Measurements from ENCODE around the gene IRF6. TPM values are rescaled to one million over a fixed set of nuclear protein-coding genes. Genes with fewer than 3 reads are reported as not detected.
A peak's percentile ranks its signal among the peaks of the same experiment; 100 is the strongest.

The IRF6 gene
- total and polyA plus RNA-seq, 4 donors = 8.7 to 29.2 (median 18.6) TPM

- no peak for DNase-seq
- Histone ChIP-seq H3K36me3 (ENCODE audit: control insufficient read depth in 4 of 4, insufficient read depth in 4 of 4, low read length in 4 of 4) (no peaks in the 10 kb centered on the region), H3K9ac (ENCODE audit: insufficient read depth in 1 of 2, low read length in 2 of 2) (no peak overlapping the region), H3K4me1 (ENCODE audit: control insufficient read depth in 5 of 5, insufficient read depth in 5 of 5, low read length in 5 of 5) (peaks cover 0 to 1% (median 0%) of the 10 kb centered on the region in 5 donors), H3K9me3 (ENCODE audit: control insufficient read depth in 4 of 4, insufficient read depth in 3 of 4, low read length in 3 of 4) (no peaks in the 10 kb centered on the region), H3K4me3 (no peak overlapping the region), H3K27me3 (ENCODE audit: control insufficient read depth in 3 of 3, insufficient read depth in 3 of 3, low read length in 2 of 3) (no peaks in the 10 kb centered on the region), H3K27ac (ENCODE audit: low read depth in 1 of 2, low read length in 1 of 2) (no peak overlapping the region)
- no peak for TF ChIP-seq CTCF (IDR thresholded peaks at IDR 0.05; ENCODE audit: control extremely low read depth, extremely low read depth)
- ATAC-seq (ENCODE audit: insufficient read depth, low FRiP score) = no peak
- WGBS, 2 donors = 51 to 60% methylated on average over 3 of the region's 3 CpGs
These were observed 47.5 kb downstream of the IRF6 start for GRCh38 chr1:209758400-209758799.

- 33 to 54% methylated on average over 5 of the region's 5 CpGs for WGBS, 2 donors
- Histone ChIP-seq H3K9ac (ENCODE audit: insufficient read depth in 1 of 2, low read length in 2 of 2) (no peak overlapping the region), H3K27me3 (ENCODE audit: control insufficient read depth in 3 of 3, insufficient read depth in 3 of 3, low read length in 2 of 3) (no peaks in the 10 kb centered on the region), H3K9me3 (ENCODE audit: control insufficient read depth in 4 of 4, insufficient read depth in 3 of 4, low read length in 3 of 4) (no peaks in the 10 kb centered on the region), H3K27ac (ENCODE audit: low read depth in 1 of 2, low read length in 1 of 2) (peak overlapping the region in 1 of 2 donors; percentile 11), H3K36me3 (ENCODE audit: control insufficient read depth in 4 of 4, insufficient read depth in 4 of 4, low read length in 4 of 4) (no peaks in the 10 kb centered on the region), H3K4me3 (peak overlapping the region; percentile 14), H3K4me1 (ENCODE audit: control insufficient read depth in 5 of 5, insufficient read depth in 5 of 5, low read length in 5 of 5) (peaks cover 0 to 1% (median 0%) of the 10 kb centered on the region in 5 donors)
- no peak for TF ChIP-seq CTCF (IDR thresholded peaks at IDR 0.05; ENCODE audit: control extremely low read depth, extremely low read depth)
- DNase-seq = no peak
- ATAC-seq (ENCODE audit: insufficient read depth, low FRiP score) = peak; percentile 32
These were observed 49.1 kb downstream of the IRF6 start for GRCh38 chr1:209756615-209757445.

GRCh38 chr1:209755926-209756614, 49.9 kb downstream of the IRF6 start, which contains the start of gene TRAF3IP3:
Gene TRAF3IP3, plus strand, starts transcription at chr1:209756053. Its CDS starts 3,987 bp downstream, at chr1:209760040.
- Histone ChIP-seq H3K27me3 (ENCODE audit: control insufficient read depth in 3 of 3, insufficient read depth in 3 of 3, low read length in 2 of 3) (no peaks in the 10 kb centered on the region), H3K4me1 (ENCODE audit: control insufficient read depth in 5 of 5, insufficient read depth in 5 of 5, low read length in 5 of 5) (peaks cover 0 to 1% (median 0%) of the 10 kb centered on the region in 5 donors), H3K9me3 (ENCODE audit: control insufficient read depth in 4 of 4, insufficient read depth in 3 of 4, low read length in 3 of 4) (no peaks in the 10 kb centered on the region), H3K36me3 (ENCODE audit: control insufficient read depth in 4 of 4, insufficient read depth in 4 of 4, low read length in 4 of 4) (no peaks in the 10 kb centered on the region), H3K4me3 (peak within 1 kb of the TSS; percentile 10), H3K9ac (ENCODE audit: insufficient read depth in 1 of 2, low read length in 2 of 2) (no peak within 1 kb of the TSS), H3K27ac (ENCODE audit: low read depth in 1 of 2, low read length in 1 of 2) (peak within 1 kb of the TSS in 1 of 2 donors; percentile 40)
- no peak for TF ChIP-seq CTCF (IDR thresholded peaks at IDR 0.05; ENCODE audit: control extremely low read depth, extremely low read depth)
- DNase-seq (no peak), ATAC-seq (ENCODE audit: insufficient read depth, low FRiP score) (peak; percentile 57)
- 27 to 49% methylated on average over 10 of the region's 10 CpGs for WGBS, 2 donors

Data from lung (tissue), 12 donors.